Measurements from ENCODE around the gene FAM50B.

The FAM50B gene

GRCh38 chr6:3865463-3865862, 16.3 kb downstream of the FAM50B start:
- Histone ChIP-seq H3K36me3 (no peaks in the 10 kb centered on the region), H3K9ac (no peak overlapping the region), H3K4me1 (peaks cover 0 to 8% (median 0%) of the 10 kb centered on the region in 10 experiments; a peak in 2 of 20 replicates), H4K20me1 (no peaks in the 10 kb centered on the region), H3K4me3 (no peak overlapping the region), H3K27me3 (no peaks in the 10 kb centered on the region), H3K9me3 (replicated peaks in 1 of 11) (peaks cover 0 to 12% (median 3%) of the 10 kb centered on the region in 11 experiments; a peak in 5 of 22 replicates), H3K4me2 (no peak overlapping the region), H3K27ac (no peak overlapping the region)
- TF ChIP-seq Cebpa-rat (IDR thresholded peaks at IDR 0.05): no peak

GRCh38 chr6:3867641-3868502, 18.7 kb downstream of the FAM50B start:
- Histone ChIP-seq H3K9ac (no peak overlapping the region), H3K4me2 (no peak overlapping the region), H3K27me3 (no peaks in the 10 kb centered on the region), H3K27ac (no peak overlapping the region), H3K9me3 (replicated peaks in 1 of 11) (peaks cover 0 to 9% (median 0%) of the 10 kb centered on the region in 11 experiments; a peak in 3 of 22 replicates), H4K20me1 (no peaks in the 10 kb centered on the region), H3K4me3 (no peak overlapping the region), H3K36me3 (no peaks in the 10 kb centered on the region), H3K4me1 (peaks cover 0 to 8% (median 0%) of the 10 kb centered on the region in 10 experiments; a peak in 2 of 20 replicates)
- TF ChIP-seq Cebpa-rat (IDR thresholded peaks at IDR 0.05): no peak

GRCh38 chr6:3868544-3868943, 19.4 kb downstream of the FAM50B start:
- no peak overlapping the region for H3K9ac ChIP-seq
- no peak for TF ChIP-seq Cebpa-rat (IDR thresholded peaks at IDR 0.05)
- H3K4me3 ChIP-seq: no peak overlapping the region
- peaks cover 0 to 8% (median 0%) of the 10 kb centered on the region in 10 experiments; a peak in 2 of 20 replicates for H3K4me1 ChIP-seq
- H3K9me3 ChIP-seq (replicated peaks in 1 of 11): peaks cover 0 to 9% (median 0%) of the 10 kb centered on the region in 11 experiments; a peak in 3 of 22 replicates
- H4K20me1 ChIP-seq: no peaks in the 10 kb centered on the region
- H3K27ac ChIP-seq: no peak overlapping the region
- H3K27me3 ChIP-seq: no peaks in the 10 kb centered on the region
- no peaks in the 10 kb centered on the region for H3K36me3 ChIP-seq
- H3K4me2 ChIP-seq: no peak overlapping the region

- TF ChIP-seq Cebpa-rat (IDR thresholded peaks at IDR 0.05): no peak
- Histone ChIP-seq H3K4me3 (no peak overlapping the region), H3K27me3 (no peaks in the 10 kb centered on the region), H3K9ac (no peak overlapping the region), H3K36me3 (no peaks in the 10 kb centered on the region), H4K20me1 (no peaks in the 10 kb centered on the region), H3K4me2 (no peak overlapping the region; a peak in 1 of 22 replicates), H3K4me1 (peaks cover 0 to 8% (median 0%) of the 10 kb centered on the region in 10 experiments; a peak in 2 of 20 replicates), H3K27ac (no peak overlapping the region), H3K9me3 (replicated peaks in 1 of 11) (peaks cover 0 to 9% (median 0%) of the 10 kb centered on the region in 11 experiments; a peak in 3 of 22 replicates)
These were observed 20.1 kb downstream of the FAM50B start for GRCh38 chr6:3869284-3869631.

- no peaks in the 10 kb centered on the region for H3K36me3 ChIP-seq
- no peaks in the 10 kb centered on the region for H4K20me1 ChIP-seq
- peaks cover 0 to 8% (median 0%) of the 10 kb centered on the region in 10 experiments; a peak in 2 of 20 replicates for H3K4me1 ChIP-seq
- H3K9me3 ChIP-seq (replicated peaks in 1 of 11): peaks cover 0 to 9% (median 0%) of the 10 kb centered on the region in 11 experiments; a peak in 3 of 22 replicates
- H3K4me3 ChIP-seq: no peak overlapping the region
- H3K27ac ChIP-seq: no peak overlapping the region
- no peak for TF ChIP-seq Cebpa-rat (IDR thresholded peaks at IDR 0.05)
- peak overlapping the region in 6 of 11 experiments; percentile 3 to 21 (median 8); a peak in 6 of 22 replicates for H3K4me2 ChIP-seq
- H3K9ac ChIP-seq: no peak overlapping the region
- H3K27me3 ChIP-seq: no peaks in the 10 kb centered on the region
These were observed 20.7 kb downstream of the FAM50B start for GRCh38 chr6:3869632-3870527.

GRCh38 chr6:3870528-3870925, 21.4 kb downstream of the FAM50B start:
- Histone ChIP-seq H3K4me2 (peak overlapping the region in 3 of 11 experiments; percentile 3 to 11 (median 9); a peak in 1 of 22 replicates), H3K4me1 (peaks cover 0 to 8% (median 0%) of the 10 kb centered on the region in 10 experiments; a peak in 2 of 20 replicates), H3K27me3 (no peaks in the 10 kb centered on the region), H3K27ac (no peak overlapping the region), H3K9ac (no peak overlapping the region), H4K20me1 (no peaks in the 10 kb centered on the region), H3K9me3 (replicated peaks in 1 of 11) (peaks cover 0 to 4% (median 0%) of the 10 kb centered on the region in 11 experiments; a peak in 3 of 22 replicates), H3K36me3 (no peaks in the 10 kb centered on the region), H3K4me3 (no peak overlapping the region)
- TF ChIP-seq Cebpa-rat (IDR thresholded peaks at IDR 0.05): no peak

- H4K20me1 ChIP-seq: no peaks in the 10 kb centered on the region
- peaks cover 0 to 8% (median 0%) of the 10 kb centered on the region in 10 experiments; a peak in 2 of 20 replicates for H3K4me1 ChIP-seq
- H3K27me3 ChIP-seq: no peaks in the 10 kb centered on the region
- no peak for TF ChIP-seq Cebpa-rat (IDR thresholded peaks at IDR 0.05)
- H3K4me3 ChIP-seq: no peak overlapping the region
- no peak overlapping the region for H3K4me2 ChIP-seq
- no peaks in the 10 kb centered on the region for H3K36me3 ChIP-seq
- H3K9ac ChIP-seq: no peak overlapping the region
- H3K9me3 ChIP-seq (replicated peaks in 1 of 11): no peaks in the 10 kb centered on the region; a peak in 1 of 22 replicates
- H3K27ac ChIP-seq: no peak overlapping the region
These were observed 22.3 kb downstream of the FAM50B start for GRCh38 chr6:3871515-3871914.

GRCh38 chr6:3871939-3872338, 22.8 kb downstream of the FAM50B start:
- no peaks in the 10 kb centered on the region for H3K36me3 ChIP-seq

More at GRCh38 chr6:3871939-3872338, 22.8 kb downstream of the FAM50B start:
- no peak overlapping the region for H3K27ac ChIP-seq
- H3K4me1 ChIP-seq: peaks cover 0 to 8% (median 0%) of the 10 kb centered on the region in 10 experiments; a peak in 2 of 20 replicates
- H3K4me3 ChIP-seq: no peak overlapping the region
- H3K4me2 ChIP-seq: no peak overlapping the region
- H3K27me3 ChIP-seq: no peaks in the 10 kb centered on the region
- H3K9ac ChIP-seq: no peak overlapping the region
- no peaks in the 10 kb centered on the region; a peak in 1 of 22 replicates for H3K9me3 ChIP-seq (replicated peaks in 1 of 11)
- no peak for TF ChIP-seq Cebpa-rat (IDR thresholded peaks at IDR 0.05)
- H4K20me1 ChIP-seq: no peaks in the 10 kb centered on the region
